C4-2B (cell line): ENCODE data around the gene SCN2A.

ENCODE experiments used
- ZFX ChIP-seq: fragments of 450-650 bp; IDR thresholded peaks from 2 replicates; pipeline ENCODE4 v1.6.1; 2017
- TF ChIP-seq, protein P1 (sequence below): fragments of 450-650 bp; conservative IDR thresholded peaks from 2 replicates; pipeline ENCODE4 v1.5.1; 2017; ENCODE audit warnings: mild to moderate bottlenecking

DNA sequence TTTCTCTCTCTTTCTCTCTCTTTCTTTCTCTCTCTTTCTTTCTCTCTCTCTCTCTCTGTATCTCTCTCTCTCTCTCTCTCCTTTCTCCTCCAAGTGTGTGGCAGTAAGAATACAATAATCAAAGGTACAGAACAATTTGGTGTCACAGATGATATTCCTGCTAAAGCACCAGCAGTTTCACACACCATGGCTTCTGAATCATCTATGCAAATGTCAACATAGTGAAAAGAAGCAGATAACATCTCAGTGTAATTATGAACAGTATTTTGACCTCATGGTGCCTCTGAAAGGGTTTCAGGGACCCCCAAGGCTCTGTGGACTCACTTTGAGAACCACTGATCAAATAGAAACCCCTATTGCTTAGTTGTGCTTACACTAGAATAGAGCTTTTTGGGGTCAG is 191.8 kb downstream of the SCN2A start:
- TF ChIP-seq, protein P1, sequence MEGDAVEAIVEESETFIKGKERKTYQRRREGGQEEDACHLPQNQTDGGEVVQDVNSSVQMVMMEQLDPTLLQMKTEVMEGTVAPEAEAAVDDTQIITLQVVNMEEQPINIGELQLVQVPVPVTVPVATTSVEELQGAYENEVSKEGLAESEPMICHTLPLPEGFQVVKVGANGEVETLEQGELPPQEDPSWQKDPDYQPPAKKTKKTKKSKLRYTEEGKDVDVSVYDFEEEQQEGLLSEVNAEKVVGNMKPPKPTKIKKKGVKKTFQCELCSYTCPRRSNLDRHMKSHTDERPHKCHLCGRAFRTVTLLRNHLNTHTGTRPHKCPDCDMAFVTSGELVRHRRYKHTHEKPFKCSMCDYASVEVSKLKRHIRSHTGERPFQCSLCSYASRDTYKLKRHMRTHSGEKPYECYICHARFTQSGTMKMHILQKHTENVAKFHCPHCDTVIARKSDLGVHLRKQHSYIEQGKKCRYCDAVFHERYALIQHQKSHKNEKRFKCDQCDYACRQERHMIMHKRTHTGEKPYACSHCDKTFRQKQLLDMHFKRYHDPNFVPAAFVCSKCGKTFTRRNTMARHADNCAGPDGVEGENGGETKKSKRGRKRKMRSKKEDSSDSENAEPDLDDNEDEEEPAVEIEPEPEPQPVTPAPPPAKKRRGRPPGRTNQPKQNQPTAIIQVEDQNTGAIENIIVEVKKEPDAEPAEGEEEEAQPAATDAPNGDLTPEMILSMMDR = no peak
- no peak for TF ChIP-seq ZFX
